Measurements from ENCODE around the gene NPTX1.

Gene NPTX1

GRCh38 chr17:80466188-80466705 lies 10.2 kb downstream of the NPTX1 start:
- no peak for TF ChIP-seq CTCF (IDR thresholded peaks at IDR 0.05; ENCODE audit: insufficient read depth, low read depth, low read length, missing control alignments)
- no peak overlapping the region for H3K4me3 ChIP-seq (ENCODE audit: low read length)
- DNase-seq (ENCODE audit: low read depth) = no peak

GRCh38 chr17:80465327-80465974 lies 11.0 kb downstream of the NPTX1 start:
- no peak overlapping the region for H3K4me3 ChIP-seq (ENCODE audit: low read length)
- TF ChIP-seq CTCF (IDR thresholded peaks at IDR 0.05; ENCODE audit: insufficient read depth, low read depth, low read length, missing control alignments) = no peak
- no peak for DNase-seq (ENCODE audit: low read depth)

GRCh38 chr17:80464486-80464885 lies 11.9 kb downstream of the NPTX1 start:
- H3K4me3 ChIP-seq (ENCODE audit: low read length) = no peak overlapping the region
- no peak for DNase-seq (ENCODE audit: low read depth)
- no peak for TF ChIP-seq CTCF (IDR thresholded peaks at IDR 0.05; ENCODE audit: insufficient read depth, low read depth, low read length, missing control alignments)

- no peak for TF ChIP-seq CTCF (IDR thresholded peaks at IDR 0.05; ENCODE audit: insufficient read depth, low read depth, low read length, missing control alignments)
- DNase-seq (ENCODE audit: low read depth) = no peak
- no peak overlapping the region for H3K4me3 ChIP-seq (ENCODE audit: low read length)
Measured at GRCh38 chr17:80463784-80464400, 12.5 kb downstream of the NPTX1 start.

GRCh38 chr17:80461528-80462160 lies 14.8 kb downstream of the NPTX1 start:
- no peak for DNase-seq (ENCODE audit: low read depth)
- no peak for TF ChIP-seq CTCF (IDR thresholded peaks at IDR 0.05; ENCODE audit: insufficient read depth, low read depth, low read length, missing control alignments)
- H3K4me3 ChIP-seq (ENCODE audit: low read length) = no peak overlapping the region

GRCh38 chr17:80460429-80460834 lies 16.0 kb downstream of the NPTX1 start:
- no peak overlapping the region for H3K4me3 ChIP-seq (ENCODE audit: low read length)
- DNase-seq (ENCODE audit: low read depth) = no peak
- no peak for TF ChIP-seq CTCF (IDR thresholded peaks at IDR 0.05; ENCODE audit: insufficient read depth, low read depth, low read length, missing control alignments)

Measured in epithelial cell of esophagus (primary cell).